ENCODE measurements around the gene CMTM4. TPM values are rescaled to one million over a fixed set of nuclear protein-coding genes. Genes with fewer than 3 reads are reported as not detected.

CMTM4 gene
- total and polyA plus RNA-seq, 2 of the 4 experiments (the other 2 are of a cell fraction) = 9.0 to 14.5 TPM

DNA sequence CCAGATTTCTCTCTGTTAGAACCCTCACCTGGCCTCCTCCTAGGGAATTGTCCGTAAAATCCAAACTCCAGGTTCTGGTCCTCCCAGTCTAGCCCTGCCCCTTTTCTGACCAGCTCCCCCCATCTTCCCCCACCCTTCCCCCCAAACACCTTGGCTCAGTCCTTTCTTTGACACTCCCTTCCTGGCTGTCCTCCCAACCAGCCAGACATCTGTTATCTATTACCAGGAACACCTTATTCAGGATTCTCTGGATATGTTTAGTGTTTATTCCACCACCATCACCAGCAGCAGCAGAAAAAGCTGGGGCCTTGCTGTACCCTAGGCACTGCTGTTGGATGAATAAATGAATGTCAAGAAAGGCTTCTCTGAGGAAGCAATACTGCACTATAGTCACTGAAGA, 96.1 kb downstream of the CMTM4 start:
- H3K9me1 ChIP-seq (ENCODE audit: insufficient read depth, low read length) = no peaks in the 10 kb centered on the region
- ChIA-PET POLR2A (ENCODE audit: unreplicated experiment) (no interaction called here), CTCF (interaction anchor here (1.1 kb wide), 1 partner anchor 194 kb away, joined by 4 read pairs; no protein-coding TSS in a partner anchor)
- dilution Hi-C loops (cut with HindIII; ENCODE audit: low sequenced_read_pairs, unreplicated experiment) = no loop called here
- no peak overlapping the region for H3K4me2 ChIP-seq (ENCODE audit: low read depth, low read length)
- H3K4me1 ChIP-seq (ENCODE audit: control insufficient read depth, insufficient read depth, low read length) = peaks cover 3% of the 10 kb centered on the region; the same call in 1 of the 2 replicates
- no peaks in the 10 kb centered on the region for H3K36me3 ChIP-seq (ENCODE audit: control insufficient read depth, insufficient read depth, low read length)
- 100% methylated on average over 1 of the region's 1 CpG; no CpG with 5 or more reads in 1 of the 2 experiments for WGBS, 2 experiments (ENCODE audit: extremely low coverage in 2 of 2, insufficient read length in 1 of 2)
- no peak overlapping the region for H4K91ac ChIP-seq (ENCODE audit: insufficient read depth, low read depth, low read length)
- H2BK20ac ChIP-seq (ENCODE audit: low read depth, low read length) = no peak overlapping the region
- H2BK120ac ChIP-seq (ENCODE audit: low read depth, low read length) = no peak overlapping the region
- in situ Hi-C loops (cut with MboI; ENCODE audit: low sequenced_read_pairs) = loop anchor here (5.0 kb wide), 2 partner anchors 48 to 193 kb away; partner anchors contain the start of genes CKLF and TK2
- ATAC-seq (ENCODE audit: low read depth) (no peak), DNase-seq (no peak)
- TF ChIP-seq, protein P1, sequence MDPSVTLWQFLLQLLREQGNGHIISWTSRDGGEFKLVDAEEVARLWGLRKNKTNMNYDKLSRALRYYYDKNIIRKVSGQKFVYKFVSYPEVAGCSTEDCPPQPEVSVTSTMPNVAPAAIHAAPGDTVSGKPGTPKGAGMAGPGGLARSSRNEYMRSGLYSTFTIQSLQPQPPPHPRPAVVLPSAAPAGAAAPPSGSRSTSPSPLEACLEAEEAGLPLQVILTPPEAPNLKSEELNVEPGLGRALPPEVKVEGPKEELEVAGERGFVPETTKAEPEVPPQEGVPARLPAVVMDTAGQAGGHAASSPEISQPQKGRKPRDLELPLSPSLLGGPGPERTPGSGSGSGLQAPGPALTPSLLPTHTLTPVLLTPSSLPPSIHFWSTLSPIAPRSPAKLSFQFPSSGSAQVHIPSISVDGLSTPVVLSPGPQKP (IDR thresholded peaks at IDR 0.05; ENCODE audit: borderline replicate concordance, low read depth, low read length) = no peak
- TF ChIP-seq MAFK (IDR thresholded peaks at IDR 0.05; ENCODE audit: low read depth, low read length) = no peak
- no peak for TF ChIP-seq POLR2A (IDR thresholded peaks at IDR 0.05; ENCODE audit: low read depth, low read length)
- TF ChIP-seq RCOR1 (IDR thresholded peaks at IDR 0.05; ENCODE audit: insufficient replicate concordance, low read length) = no peak
- TF ChIP-seq NFE2L2 (IDR thresholded peaks at IDR 0.05; ENCODE audit: low read depth, low read length) = no peak
- TF ChIP-seq MXI1 (IDR thresholded peaks at IDR 0.05; ENCODE audit: borderline replicate concordance, low read depth, low read length) = no peak
- TF ChIP-seq MAZ (IDR thresholded peaks at IDR 0.05; ENCODE audit: borderline replicate concordance, low read depth, low read length) = no peak
- no peak for TF ChIP-seq RFX5 (IDR thresholded peaks at IDR 0.05; ENCODE audit: low read depth, low read length)
- TF ChIP-seq, protein P2, sequence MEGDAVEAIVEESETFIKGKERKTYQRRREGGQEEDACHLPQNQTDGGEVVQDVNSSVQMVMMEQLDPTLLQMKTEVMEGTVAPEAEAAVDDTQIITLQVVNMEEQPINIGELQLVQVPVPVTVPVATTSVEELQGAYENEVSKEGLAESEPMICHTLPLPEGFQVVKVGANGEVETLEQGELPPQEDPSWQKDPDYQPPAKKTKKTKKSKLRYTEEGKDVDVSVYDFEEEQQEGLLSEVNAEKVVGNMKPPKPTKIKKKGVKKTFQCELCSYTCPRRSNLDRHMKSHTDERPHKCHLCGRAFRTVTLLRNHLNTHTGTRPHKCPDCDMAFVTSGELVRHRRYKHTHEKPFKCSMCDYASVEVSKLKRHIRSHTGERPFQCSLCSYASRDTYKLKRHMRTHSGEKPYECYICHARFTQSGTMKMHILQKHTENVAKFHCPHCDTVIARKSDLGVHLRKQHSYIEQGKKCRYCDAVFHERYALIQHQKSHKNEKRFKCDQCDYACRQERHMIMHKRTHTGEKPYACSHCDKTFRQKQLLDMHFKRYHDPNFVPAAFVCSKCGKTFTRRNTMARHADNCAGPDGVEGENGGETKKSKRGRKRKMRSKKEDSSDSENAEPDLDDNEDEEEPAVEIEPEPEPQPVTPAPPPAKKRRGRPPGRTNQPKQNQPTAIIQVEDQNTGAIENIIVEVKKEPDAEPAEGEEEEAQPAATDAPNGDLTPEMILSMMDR (conservative IDR thresholded peaks at IDR 0.05; ENCODE audit: low read depth, low read length) = no peak
- TF ChIP-seq, protein P3, sequence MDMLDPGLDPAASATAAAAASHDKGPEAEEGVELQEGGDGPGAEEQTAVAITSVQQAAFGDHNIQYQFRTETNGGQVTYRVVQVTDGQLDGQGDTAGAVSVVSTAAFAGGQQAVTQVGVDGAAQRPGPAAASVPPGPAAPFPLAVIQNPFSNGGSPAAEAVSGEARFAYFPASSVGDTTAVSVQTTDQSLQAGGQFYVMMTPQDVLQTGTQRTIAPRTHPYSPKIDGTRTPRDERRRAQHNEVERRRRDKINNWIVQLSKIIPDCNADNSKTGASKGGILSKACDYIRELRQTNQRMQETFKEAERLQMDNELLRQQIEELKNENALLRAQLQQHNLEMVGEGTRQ (IDR thresholded peaks at IDR 0.05; ENCODE audit: low read depth, low read length) = no peak
- no peak for TF ChIP-seq RAD21 (IDR thresholded peaks at IDR 0.05; ENCODE audit: low read length)
- TF ChIP-seq CEBPB (IDR thresholded peaks at IDR 0.05; ENCODE audit: low read depth, low read length) = no peak
- TF ChIP-seq BHLHE40 (IDR thresholded peaks at IDR 0.05; ENCODE audit: low read depth, low read length) = no peak
- TF ChIP-seq FOS (IDR thresholded peaks at IDR 0.05; ENCODE audit: low read depth, low read length) = no peak
- no peak for TF ChIP-seq SMC3 (IDR thresholded peaks at IDR 0.05; ENCODE audit: low read depth, low read length)
- H2BK15ac ChIP-seq (ENCODE audit: low read depth, low read length) = no peak overlapping the region
- H3K9me3 ChIP-seq (ENCODE audit: control insufficient read depth, insufficient read depth, low read length) = peaks cover 5% of the 10 kb centered on the region; the same call in 1 of the 2 replicates
- H4K5ac ChIP-seq (ENCODE audit: low read depth, low read length) = no peak overlapping the region
- no peak overlapping the region for H3K56ac ChIP-seq (ENCODE audit: extremely low read depth, insufficient read depth, low read length)
- no peak overlapping the region for H2AFZ ChIP-seq (replicated peaks; ENCODE audit: low read length, poor library complexity)
- H3K9ac ChIP-seq (ENCODE audit: low read depth, low read length) = no peak overlapping the region
- no peak overlapping the region for H2BK5ac ChIP-seq (ENCODE audit: low read depth, low read length, poor library complexity, severe bottlenecking)
- peaks cover 8% of the 10 kb centered on the region for H3K27me3 ChIP-seq (ENCODE audit: control insufficient read depth, insufficient read depth, low read length)
- H3K4ac ChIP-seq (ENCODE audit: low read depth, low read length) = no peak overlapping the region
- no peak overlapping the region for H2AK5ac ChIP-seq (ENCODE audit: low read depth, low read length)
- H3K23ac ChIP-seq (ENCODE audit: low read depth, low read length) = no peak overlapping the region
- H4K20me1 ChIP-seq (ENCODE audit: insufficient read depth, low read length) = no peaks in the 10 kb centered on the region
- no peak overlapping the region for H3K27ac ChIP-seq (ENCODE audit: insufficient read depth, low read length)
- no TSS peak for BruUV-seq (replicated peaks)
- intact Hi-C loops (cut with micrococcal nuclease) = no loop called here
- no peak overlapping the region for H4K8ac ChIP-seq (ENCODE audit: low read depth in 2 of 2, low read length in 2 of 2)
- H3K79me1 ChIP-seq (ENCODE audit: low read depth in 1 of 2, low read length in 2 of 2) = peaks cover 0 to 14% of the 10 kb centered on the region in 2 experiments; a peak in 2 of 4 replicates
- no peak overlapping the region for H3K18ac ChIP-seq (ENCODE audit: low read depth, low read length)
- no peak overlapping the region for H3K4me3 ChIP-seq (ENCODE audit: insufficient read depth, low read depth, low read length)
- H3K14ac ChIP-seq (replicated peaks; ENCODE audit: low read depth, low read length) = no peak overlapping the region
- no peak overlapping the region for H2AK9ac ChIP-seq (replicated peaks; ENCODE audit: low read depth, low read length, poor library complexity)

Measured in IMR-90 (cell line).